HG03280 (cell line): ENCODE results near the gene KRT74.

Experiments used
- ATAC-seq: cut with Tn5 transposase; IDR thresholded peaks from one replicate; pipeline ENCODE4 v1.9.1; 2021; ENCODE audit warnings: mild to moderate bottlenecking, moderate library complexity; ENCODE audit not compliant: unreplicated experiment

The KRT74 gene

DNA sequence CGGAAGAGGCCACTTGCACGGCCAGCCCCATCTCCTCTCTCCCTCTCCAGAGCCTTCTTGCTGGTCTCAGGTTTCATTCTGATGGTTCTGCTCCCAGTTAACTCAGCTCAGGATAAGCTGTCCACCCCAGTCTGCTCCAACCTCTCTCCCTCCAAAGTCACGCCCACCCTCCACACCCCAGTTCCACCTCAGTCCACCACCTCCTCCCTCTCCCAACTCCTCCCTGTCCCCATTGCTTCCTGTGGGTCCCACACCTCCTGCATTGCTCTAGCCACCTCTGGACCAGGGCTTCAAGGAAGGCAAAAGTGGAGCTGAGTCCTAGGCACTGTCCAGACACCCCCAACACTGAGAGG lies 33.8 kb downstream of the KRT74 start:
- ATAC-seq: no peak

GRCh38 chr12:52539083-52539820 lies 34.4 kb downstream of the KRT74 start:
- ATAC-seq: no peak

- no peak for ATAC-seq
Measured at GRCh38 chr12:52537101-52537500, 36.5 kb downstream of the KRT74 start.

DNA sequence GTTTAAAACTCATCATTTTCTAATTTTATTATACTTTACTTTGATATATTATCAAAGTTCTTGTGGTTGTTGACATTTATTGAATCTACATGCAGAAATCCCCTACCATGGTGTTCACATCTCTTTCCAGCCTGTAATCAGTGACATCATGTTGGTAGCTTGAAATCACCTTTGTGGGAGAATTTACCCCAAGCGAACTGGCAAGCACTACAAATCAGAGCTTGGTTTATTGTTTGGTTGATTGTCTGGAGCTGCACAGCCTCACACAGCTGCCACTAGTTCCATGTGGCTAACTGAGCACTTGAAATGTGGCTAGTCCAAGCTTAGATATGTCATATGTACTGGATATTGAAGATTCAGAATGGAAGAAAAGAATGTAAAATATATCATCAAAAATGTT lies 38.1 kb downstream of the KRT74 start:
- no peak for ATAC-seq

DNA sequence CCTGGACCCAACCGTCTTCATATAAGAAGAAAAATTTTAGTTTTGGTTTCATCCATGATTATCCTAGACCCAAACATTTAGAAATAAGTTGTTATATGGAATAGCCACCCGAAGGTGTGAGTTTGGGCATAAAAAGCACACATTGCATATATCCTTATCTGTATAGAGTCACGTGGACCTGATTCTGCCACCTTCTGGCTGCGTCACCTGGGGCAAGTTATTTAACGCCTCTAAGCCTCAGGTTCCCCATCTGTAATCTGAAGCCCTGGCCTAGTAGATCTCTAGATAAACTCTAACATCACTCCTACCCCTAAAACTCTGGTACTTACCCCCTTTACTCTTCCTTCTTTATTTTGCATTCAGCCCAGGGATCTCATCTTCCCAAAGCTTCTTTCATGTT lies 39.2 kb downstream of the KRT74 start:
- ATAC-seq: no peak

GRCh38 chr12:52533686-52534470 lies 39.8 kb downstream of the KRT74 start:
- ATAC-seq: no peak

DNA sequence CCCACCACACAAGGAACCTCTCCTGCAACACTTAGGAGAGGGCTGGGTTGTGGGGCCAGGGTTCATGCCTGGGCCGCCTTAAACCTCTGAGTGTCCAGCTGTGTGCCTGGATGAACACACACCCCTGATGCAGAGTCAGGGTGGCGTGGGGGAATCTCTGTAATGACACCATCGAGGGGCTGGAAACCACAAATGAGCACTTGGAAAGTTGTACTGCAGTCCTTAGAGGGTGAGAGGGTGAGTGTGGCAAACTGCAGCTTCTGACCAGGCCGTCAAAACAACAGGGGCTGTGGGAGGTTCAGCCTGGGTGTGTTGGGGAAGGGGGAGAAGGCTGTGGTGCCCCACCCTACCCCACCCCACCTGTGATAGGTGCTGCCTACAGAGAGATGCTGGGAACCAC lies 41.0 kb downstream of the KRT74 start:
- no peak for ATAC-seq

DNA sequence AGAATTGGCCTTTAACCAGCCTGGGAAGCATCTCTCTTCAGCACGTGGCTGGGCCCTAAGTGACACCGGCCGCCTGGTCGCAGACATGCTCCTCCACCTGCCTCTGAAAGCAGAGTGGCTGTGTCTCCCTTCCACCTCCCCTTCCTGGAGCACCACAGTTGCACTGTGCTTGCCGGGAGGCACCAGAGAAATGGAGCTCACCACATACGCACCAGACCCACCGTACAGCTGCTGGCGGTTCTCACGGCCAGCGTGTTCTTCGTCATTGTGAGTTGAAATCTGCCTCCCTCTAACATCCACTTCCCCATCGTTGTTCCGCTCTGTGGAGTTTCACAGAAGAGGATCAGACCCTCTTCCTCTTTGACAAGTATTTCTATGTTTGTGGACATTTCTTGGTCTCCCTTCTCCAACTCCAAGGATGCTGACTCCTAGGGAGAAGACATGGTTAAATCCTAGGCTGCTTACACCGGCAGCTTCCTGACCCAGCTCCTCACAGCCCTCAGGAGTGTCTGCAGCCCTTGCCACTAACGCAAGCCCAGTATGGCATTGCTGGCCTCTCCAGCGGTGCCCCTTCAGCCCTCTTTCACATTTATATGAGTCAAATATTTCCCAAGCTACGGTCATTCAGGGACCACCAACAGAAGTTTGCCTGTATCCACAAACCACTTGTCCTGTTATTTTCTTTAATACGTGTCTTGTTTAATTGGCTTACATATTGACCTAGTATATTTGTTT lies 41.9 kb downstream of the KRT74 start:
- ATAC-seq: no peak

GRCh38 chr12:52530905-52531304 lies 42.7 kb downstream of the KRT74 start:
- ATAC-seq: no peak

GRCh38 chr12:52530366-52530765 lies 43.3 kb downstream of the KRT74 start:
- ATAC-seq: no peak

- no peak for ATAC-seq
Measured at GRCh38 chr12:52529846-52530245, 43.8 kb downstream of the KRT74 start.

GRCh38 chr12:52529417-52529816 lies 44.2 kb downstream of the KRT74 start:
- no peak for ATAC-seq

DNA sequence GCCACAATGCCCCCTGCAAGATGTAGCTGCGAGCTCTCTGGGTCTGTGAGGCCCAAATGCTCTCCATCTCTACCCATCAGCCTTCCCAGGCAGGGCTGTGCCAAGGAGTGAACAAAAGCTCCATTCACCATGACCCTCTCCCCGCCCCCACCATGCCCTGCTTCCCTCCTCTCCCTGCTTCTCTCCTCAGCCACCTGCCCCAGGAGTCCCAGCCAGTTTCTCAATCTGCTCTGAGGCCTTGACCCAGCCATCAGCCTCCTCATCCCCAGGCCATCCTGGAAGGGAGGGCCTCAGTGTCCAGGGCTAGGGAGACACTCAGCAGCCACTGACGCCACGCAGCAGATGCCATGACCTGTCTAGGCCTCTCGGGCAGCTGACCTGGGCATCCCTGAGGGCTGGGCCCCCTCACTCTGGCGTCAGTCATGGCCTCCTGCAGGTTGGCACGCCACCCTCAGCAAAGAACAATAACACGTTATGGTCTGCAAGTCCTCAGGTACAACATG lies 45.0 kb downstream of the KRT74 start:
- no peak for ATAC-seq

DNA sequence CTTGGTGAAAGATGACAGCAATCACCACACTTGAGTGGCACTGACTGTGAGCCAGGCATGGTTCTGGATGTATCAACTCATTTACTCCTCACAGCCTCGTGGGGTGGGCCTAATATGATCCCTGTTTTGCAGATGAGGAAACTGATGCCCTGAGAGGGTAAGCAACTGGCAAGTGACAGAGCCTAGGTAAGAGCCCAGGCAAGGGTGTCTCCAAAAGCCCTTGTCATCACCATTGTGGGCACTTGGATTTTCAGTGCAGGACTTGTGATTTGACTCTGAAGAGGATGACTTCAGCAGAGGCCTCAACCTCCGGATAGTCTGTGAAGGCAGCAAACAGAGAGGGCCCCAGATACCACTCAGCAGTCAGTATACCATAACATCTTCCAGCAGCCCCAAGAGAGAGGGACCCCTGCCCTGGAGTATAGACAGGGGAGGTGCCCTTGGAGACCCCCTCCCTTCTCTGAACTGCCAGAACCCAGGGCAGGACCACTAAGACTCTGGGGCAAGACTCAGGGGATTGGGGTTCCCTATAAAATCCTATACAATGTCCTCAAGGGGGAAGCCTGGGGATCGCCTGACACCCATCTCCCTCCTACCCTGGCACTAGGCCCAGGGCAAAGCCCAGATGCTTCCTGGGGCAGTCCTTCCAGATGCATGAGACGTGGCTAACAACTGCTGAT lies 46.4 kb downstream of the KRT74 start:
- no peak for ATAC-seq

DNA sequence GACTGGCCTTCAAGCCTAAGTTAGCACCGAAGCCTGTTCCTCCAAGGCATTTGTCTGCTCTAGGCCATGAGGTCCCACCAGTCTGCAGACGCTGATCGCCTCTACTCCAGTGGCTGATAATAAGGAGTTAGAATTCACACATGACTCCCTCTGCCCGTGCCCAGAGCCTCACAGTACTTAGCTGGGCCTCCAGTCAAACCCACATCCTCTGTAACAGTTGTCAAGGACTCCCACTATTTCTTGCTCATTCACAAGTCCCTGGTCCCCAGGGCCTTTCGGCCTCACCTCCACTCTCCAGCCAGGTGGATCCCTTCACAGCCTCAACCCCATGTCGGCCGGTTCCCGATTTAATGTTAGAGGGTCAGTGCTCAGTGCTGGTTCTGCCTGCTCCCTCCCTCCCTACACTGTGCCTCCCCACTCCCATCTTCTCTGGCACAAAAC lies 47.1 kb downstream of the KRT74 start:
- ATAC-seq: no peak

DNA sequence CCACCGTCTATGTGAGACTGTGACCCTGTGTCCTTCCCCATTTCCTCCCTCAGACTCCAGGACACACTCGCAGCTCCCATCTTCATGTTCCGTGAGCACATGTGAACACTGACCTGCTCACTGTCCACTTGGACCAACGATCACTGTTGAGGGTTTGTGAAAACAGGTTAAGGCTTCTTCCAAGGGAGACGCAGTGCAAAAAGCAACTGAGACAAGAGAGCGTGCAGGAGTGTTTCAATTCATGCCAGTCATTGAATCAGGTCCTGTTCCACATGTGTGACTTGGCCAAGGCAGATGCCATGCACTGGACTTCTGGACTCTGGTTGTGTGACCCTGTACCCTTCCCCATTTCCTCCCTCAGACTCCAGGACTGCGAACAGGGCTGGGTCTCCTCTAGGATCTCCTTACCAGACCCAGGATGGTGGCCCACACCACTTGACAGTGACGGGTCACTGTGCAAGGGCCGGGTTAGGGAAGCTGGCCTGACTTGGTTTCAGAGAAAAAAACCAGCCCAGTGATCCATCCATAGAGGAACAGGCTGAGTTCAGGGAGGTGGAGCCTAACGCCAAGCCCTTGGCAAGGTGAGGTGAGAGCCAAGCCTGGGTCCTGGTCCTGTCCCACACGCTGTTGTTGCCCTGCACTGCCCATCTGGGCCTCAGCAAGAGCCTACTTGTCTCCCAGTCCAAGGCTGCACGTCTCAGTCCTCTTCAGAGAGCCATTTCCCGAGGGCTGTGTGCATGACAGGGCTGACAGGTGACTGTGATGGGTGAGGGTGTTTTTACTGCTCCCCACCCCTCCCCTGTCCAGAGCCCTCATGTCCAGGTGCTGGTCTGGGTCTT lies 47.8 kb downstream of the KRT74 start:
- ATAC-seq: no peak

- no peak for ATAC-seq
Measured at GRCh38 chr12:52524898-52525591, 48.6 kb downstream of the KRT74 start.

DNA sequence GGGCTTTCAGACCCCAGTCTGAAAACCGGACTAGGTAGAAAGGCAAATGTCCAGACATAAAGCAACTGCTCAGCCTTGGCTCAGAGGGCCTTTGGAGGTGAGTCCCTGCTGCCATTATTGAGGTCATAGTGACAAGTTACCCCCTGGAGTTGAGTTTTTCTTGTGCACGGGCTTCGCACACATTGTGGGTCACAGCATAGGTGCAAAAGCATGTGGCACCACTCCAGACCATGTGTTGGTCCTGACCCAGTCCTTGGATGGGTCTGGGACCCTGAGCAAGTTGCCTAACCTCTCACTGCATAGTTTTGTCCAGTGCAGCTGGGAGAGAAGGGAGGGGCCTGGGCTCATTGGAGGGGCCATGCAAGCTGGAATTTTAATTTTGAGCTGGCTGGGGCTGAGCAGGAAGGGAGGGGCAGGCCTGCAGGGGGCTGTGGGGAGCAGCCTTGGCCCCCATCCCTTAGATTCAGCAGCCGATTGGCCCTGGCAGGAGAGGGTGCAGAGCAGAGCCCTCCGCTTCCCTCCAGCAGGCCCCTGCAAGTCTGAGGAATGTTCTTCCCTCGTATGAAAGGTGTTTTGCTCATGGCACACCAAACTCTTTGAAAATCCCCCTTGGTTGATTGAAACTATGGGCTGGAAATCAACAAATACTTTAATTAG lies 49.3 kb downstream of the KRT74 start:
- ATAC-seq: no peak

DNA sequence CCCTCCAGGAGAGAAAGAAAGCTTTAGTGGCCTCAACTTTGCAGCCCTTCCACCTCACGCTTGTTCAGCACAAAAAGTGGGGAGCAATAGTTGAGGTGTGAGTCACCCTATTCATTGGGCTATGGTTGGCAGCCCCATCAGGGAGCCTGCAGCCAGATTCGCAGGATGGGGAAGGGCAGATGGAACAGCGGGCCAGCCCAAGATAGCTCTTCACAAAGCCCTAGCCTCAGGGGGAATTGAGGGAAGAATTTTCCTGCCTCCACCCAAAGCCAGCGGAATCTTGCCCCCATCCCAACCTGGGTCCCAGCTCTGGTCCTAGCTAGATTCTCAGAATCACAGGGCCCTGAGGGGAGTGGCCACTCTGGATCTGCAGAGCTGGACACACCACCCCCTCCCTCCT lies 49.8 kb downstream of the KRT74 start:
- ATAC-seq: no peak
